Retina (tissue), 1 donor: ENCODE data around the gene ZNG1A.
"Not testable (repeated sequence)": the region's sequence is repeated elsewhere in the genome, so short reads cannot be mapped to it uniquely, and the experiment has no call there.

ENCODE experiments used
- DNase-seq: peaks from one replicate; pipeline ENCODE4 v3.0.0-alpha.2; 2016

Gene ZNG1A

GRCh38 chr9:93909-94308, 84.9 kb downstream of the ZNG1A start:
- DNase-seq: not testable (repeated sequence)

- not testable (repeated sequence) for DNase-seq
Observed at GRCh38 chr9:90851-91250, 88.0 kb downstream of the ZNG1A start.

- DNase-seq: not testable (repeated sequence)
Observed at GRCh38 chr9:88396-89037, 90.3 kb downstream of the ZNG1A start.

GRCh38 chr9:87860-88259, 91.0 kb downstream of the ZNG1A start:
- not testable (repeated sequence) for DNase-seq

GRCh38 chr9:87105-87504, 91.8 kb downstream of the ZNG1A start:
- DNase-seq: not testable (repeated sequence)

- not testable (repeated sequence) for DNase-seq
Observed at GRCh38 chr9:86697-87096, 92.2 kb downstream of the ZNG1A start.

GRCh38 chr9:82932-83689, 95.7 kb downstream of the ZNG1A start:
- not testable (repeated sequence) for DNase-seq

- not testable (repeated sequence) for DNase-seq
Observed at GRCh38 chr9:78333-78732, 100.5 kb downstream of the ZNG1A start.

GRCh38 chr9:76389-76788, 102.5 kb downstream of the ZNG1A start:
- not testable (repeated sequence) for DNase-seq

GRCh38 chr9:73900-74525, 104.8 kb downstream of the ZNG1A start:
- peak; percentile 9 for DNase-seq

- DNase-seq: peak; percentile 72
Observed at GRCh38 chr9:73076-73899, 105.6 kb downstream of the ZNG1A start.
